HG03045 (cell line): ENCODE data around the gene ZNF891.

Source experiments
- ATAC-seq: cut with Tn5 transposase; IDR thresholded peaks from one replicate; pipeline ENCODE4 v1.9.1; 2021; ENCODE audit warnings: mild to moderate bottlenecking, moderate library complexity; ENCODE audit not compliant: unreplicated experiment

The ZNF891 gene

GRCh38 chr12:133063556-133063955, 66.5 kb downstream of the ZNF891 start:
- ATAC-seq, result no peak

- ATAC-seq, result no peak
Observed at GRCh38 chr12:133061954-133062353, 68.1 kb downstream of the ZNF891 start.

- ATAC-seq, result no peak
Observed at GRCh38 chr12:133058203-133059113, 71.6 kb downstream of the ZNF891 start.

GRCh38 chr12:133057446-133057845, 72.6 kb downstream of the ZNF891 start:
- ATAC-seq, result no peak
